OCI-LY7 (cell line): ENCODE data around the gene TEX55.

ENCODE experiments used
- EZH2phosphoT487 ChIP-seq: fragments of 200-600 bp; sonication (generic); IDR thresholded peaks from 2 replicates; pipeline ENCODE4 v1.6.1; 2018; ENCODE audit warnings: low read depth, borderline replicate concordance, mild to moderate bottlenecking, mixed run types, antibody characterized with exemption, low read length, moderate library complexity, mixed read lengths
- TF ChIP-seq, protein P1 (sequence below): fragments of 200-600 bp; sonication (generic); conservative IDR thresholded peaks from 2 replicates; pipeline ENCODE4 v1.5.1; 2014; ENCODE audit warnings: mild to moderate bottlenecking, antibody characterized with exemption, low read length, moderate library complexity, mixed read lengths

DNA sequence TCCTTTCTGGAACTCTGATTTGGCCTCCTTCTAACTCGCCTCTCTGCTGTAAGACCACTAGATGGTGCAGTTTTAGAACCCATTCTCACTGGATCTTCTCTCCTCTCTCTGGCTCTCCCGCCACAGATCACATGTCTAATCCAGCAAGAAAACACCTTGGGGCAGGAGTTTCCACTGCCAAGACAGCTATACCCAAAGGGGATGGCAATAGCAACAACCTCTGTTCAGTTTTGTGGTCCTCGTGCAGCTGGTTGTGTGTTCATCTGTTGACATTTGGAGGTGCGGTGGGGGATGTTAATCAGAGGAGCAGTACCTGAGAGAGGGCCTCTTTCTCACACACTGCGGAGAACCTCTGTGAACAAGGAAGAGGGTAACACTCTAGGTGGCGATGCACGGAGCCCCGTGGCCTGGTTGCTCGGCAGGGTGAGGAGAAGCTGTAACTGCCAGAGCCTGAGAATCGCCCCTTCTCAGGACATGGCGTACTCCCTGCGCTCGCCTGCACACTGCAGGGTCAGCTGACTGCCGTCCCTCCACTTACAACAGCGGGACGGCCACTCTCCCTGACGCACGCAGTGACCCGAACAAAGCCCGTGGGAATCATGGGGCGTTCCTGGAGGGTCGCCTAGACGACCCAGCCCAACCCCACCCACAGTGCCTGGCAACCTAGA, at the start of gene TEX55:
- TF ChIP-seq, protein P1, sequence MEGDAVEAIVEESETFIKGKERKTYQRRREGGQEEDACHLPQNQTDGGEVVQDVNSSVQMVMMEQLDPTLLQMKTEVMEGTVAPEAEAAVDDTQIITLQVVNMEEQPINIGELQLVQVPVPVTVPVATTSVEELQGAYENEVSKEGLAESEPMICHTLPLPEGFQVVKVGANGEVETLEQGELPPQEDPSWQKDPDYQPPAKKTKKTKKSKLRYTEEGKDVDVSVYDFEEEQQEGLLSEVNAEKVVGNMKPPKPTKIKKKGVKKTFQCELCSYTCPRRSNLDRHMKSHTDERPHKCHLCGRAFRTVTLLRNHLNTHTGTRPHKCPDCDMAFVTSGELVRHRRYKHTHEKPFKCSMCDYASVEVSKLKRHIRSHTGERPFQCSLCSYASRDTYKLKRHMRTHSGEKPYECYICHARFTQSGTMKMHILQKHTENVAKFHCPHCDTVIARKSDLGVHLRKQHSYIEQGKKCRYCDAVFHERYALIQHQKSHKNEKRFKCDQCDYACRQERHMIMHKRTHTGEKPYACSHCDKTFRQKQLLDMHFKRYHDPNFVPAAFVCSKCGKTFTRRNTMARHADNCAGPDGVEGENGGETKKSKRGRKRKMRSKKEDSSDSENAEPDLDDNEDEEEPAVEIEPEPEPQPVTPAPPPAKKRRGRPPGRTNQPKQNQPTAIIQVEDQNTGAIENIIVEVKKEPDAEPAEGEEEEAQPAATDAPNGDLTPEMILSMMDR = peak; percentile 79
- TF ChIP-seq EZH2phosphoT487 = no peak
